WTC11 (cell line): ENCODE measurements around the gene TEX44. TPM values are rescaled to one million over a fixed set of nuclear protein-coding genes. Genes with fewer than 3 reads are reported as not detected.

Source experiments
- ATAC-seq: fragments of 200-7000 bp; cut with Tn5 transposase; 2 replicates; pipeline ENCODE4 v1.10.0; 2021; ENCODE audit warnings: mild to moderate bottlenecking, moderate library complexity
- CTCF ChIA-PET: fragments of 300-600 bp; sonication (Branson Sonifier 250); formaldehyde crosslinking; loops from one replicate; lab custom pipeline; 2021; ENCODE audit warnings: antibody characterized with exemption; lab: Charles Lee
- POLR2A ChIA-PET: fragments of 350-600 bp; sonication (Branson Sonifier 250); formaldehyde crosslinking; loops from one replicate; lab custom pipeline; 2021; ENCODE audit warnings: antibody characterized with exemption; lab: Charles Lee
- DNase-seq: peaks from one replicate; pipeline ENCODE4 v3.0.0; 2021; ENCODE audit warnings: low spot score
- H3K27ac Mint-ChIP-seq: 2 replicates; pipeline ENCODE4 v1.8.0; 2021; ENCODE audit warnings: mixed read lengths
- H3K27me3 Mint-ChIP-seq: 2 replicates; pipeline ENCODE4 v1.8.0; 2021; ENCODE audit warnings: low read depth, mild to moderate bottlenecking, moderate library complexity, mixed read lengths
- H3K36me3 Mint-ChIP-seq: 2 replicates; pipeline ENCODE4 v1.8.0; 2021; ENCODE audit warnings: mixed read lengths
- H3K4me1 Mint-ChIP-seq: 2 replicates; pipeline ENCODE4 v1.8.0; 2022; ENCODE audit warnings: mixed read lengths
- H3K4me3 Mint-ChIP-seq: 2 replicates; pipeline ENCODE4 v1.8.0; 2021; ENCODE audit warnings: mild to moderate bottlenecking, moderate library complexity, mixed read lengths
- H3K9me3 Mint-ChIP-seq: 2 replicates; pipeline ENCODE4 v1.8.0; 2021; ENCODE audit warnings: mixed read lengths
- ARID4B ChIP-seq: sonication (generic); formaldehyde crosslinking; IDR thresholded peaks from 2 replicates; pipeline ENCODE4 v1.8.0; 2023; ENCODE audit warnings: missing genetic modification reagents, mild to moderate bottlenecking, borderline replicate concordance
- ATF1 ChIP-seq: sonication (generic); formaldehyde crosslinking; IDR thresholded peaks from 2 replicates; pipeline ENCODE4 v1.8.1; 2023; ENCODE audit warnings: mild to moderate bottlenecking, moderate library complexity, missing genetic modification reagents
- ATF6 ChIP-seq: sonication (generic); formaldehyde crosslinking; IDR thresholded peaks from 2 replicates; pipeline ENCODE4 v1.8.1; 2023; ENCODE audit warnings: mild to moderate bottlenecking, missing genetic modification reagents
- CREB1 ChIP-seq: sonication (generic); formaldehyde crosslinking; IDR thresholded peaks from 2 replicates; pipeline ENCODE4 v1.8.0; 2023; ENCODE audit warnings: mild to moderate bottlenecking, missing genetic modification reagents
- ELF4 ChIP-seq: sonication (generic); formaldehyde crosslinking; IDR thresholded peaks from 2 replicates; pipeline ENCODE4 v1.8.1; 2022; ENCODE audit warnings: low read depth, mild to moderate bottlenecking, moderate library complexity, missing genetic modification reagents
- ETV6 ChIP-seq: sonication (generic); formaldehyde crosslinking; IDR thresholded peaks from 2 replicates; pipeline ENCODE4 v1.8.1; 2022; ENCODE audit warnings: mild to moderate bottlenecking, missing genetic modification reagents
- FOXP4 ChIP-seq: sonication (generic); formaldehyde crosslinking; IDR thresholded peaks from 2 replicates; pipeline ENCODE4 v1.8.0; 2022; ENCODE audit warnings: mild to moderate bottlenecking, missing genetic modification reagents
- HMGXB4 ChIP-seq: sonication (generic); formaldehyde crosslinking; IDR thresholded peaks from 2 replicates; pipeline ENCODE4 v1.8.1; 2023; ENCODE audit warnings: mild to moderate bottlenecking, moderate library complexity, missing genetic modification reagents
- IRF2 ChIP-seq: sonication (generic); formaldehyde crosslinking; IDR thresholded peaks from 2 replicates; pipeline ENCODE4 v1.8.0; 2022; ENCODE audit warnings: low read depth, missing genetic modification reagents, borderline replicate concordance
- JUN ChIP-seq: sonication (generic); formaldehyde crosslinking; IDR thresholded peaks from 2 replicates; pipeline ENCODE4 v1.8.0; 2023; ENCODE audit warnings: mild to moderate bottlenecking, missing genetic modification reagents
- MAX ChIP-seq: sonication (generic); formaldehyde crosslinking; IDR thresholded peaks from 2 replicates; pipeline ENCODE4 v1.8.0; 2022; ENCODE audit warnings: mild to moderate bottlenecking, missing genetic modification reagents
- NFYB ChIP-seq: sonication (generic); formaldehyde crosslinking; conservative IDR thresholded peaks from 2 replicates; pipeline ENCODE4 v1.8.0; 2022; ENCODE audit warnings: low read depth, missing genetic modification reagents
- NR1H2 ChIP-seq: sonication (generic); formaldehyde crosslinking; IDR thresholded peaks from 2 replicates; pipeline ENCODE4 v1.9.0; 2021; ENCODE audit warnings: mild to moderate bottlenecking, moderate library complexity, missing genetic modification reagents
- PRDM15 ChIP-seq: sonication (generic); formaldehyde crosslinking; IDR thresholded peaks from 2 replicates; pipeline ENCODE4 v1.8.0; 2022; ENCODE audit warnings: missing genetic modification reagents
- SP1 ChIP-seq: sonication (generic); formaldehyde crosslinking; conservative IDR thresholded peaks from 2 replicates; pipeline ENCODE4 v1.8.1; 2022; ENCODE audit warnings: missing genetic modification reagents
- TEAD1 ChIP-seq: sonication (generic); formaldehyde crosslinking; IDR thresholded peaks from 2 replicates; pipeline ENCODE4 v1.8.0; 2022; ENCODE audit warnings: mild to moderate bottlenecking, missing genetic modification reagents
- USF1 ChIP-seq: sonication (generic); formaldehyde crosslinking; IDR thresholded peaks from 2 replicates; pipeline ENCODE4 v1.8.0; 2022; ENCODE audit warnings: mild to moderate bottlenecking, missing genetic modification reagents
- ZBTB21 ChIP-seq: sonication (generic); formaldehyde crosslinking; IDR thresholded peaks from 2 replicates; pipeline ENCODE4 v1.8.1; 2023; ENCODE audit warnings: mild to moderate bottlenecking, missing genetic modification reagents, borderline replicate concordance
- ZNF263 ChIP-seq: sonication (generic); formaldehyde crosslinking; IDR thresholded peaks from 2 replicates; pipeline ENCODE4 v1.8.1; 2022; ENCODE audit warnings: low read depth, mild to moderate bottlenecking, moderate library complexity, missing genetic modification reagents
- total RNA-seq: library from RNA; stranded (reverse); gene quantifications from 3 replicates; pipeline ENCODE4 v1.2.3, GENCODE V29; 2021

Gene TEX44
- total RNA-seq, 1 experiment from 2014 or later: not detected

GRCh38 chr2:231614559-231615057, 21.9 kb downstream of the TEX44 start (continued):
- TF ChIP-seq ELF4: no peak
- no peak for TF ChIP-seq JUN (CRISPR knock-in tag)
- 0 out of 2 replicates have a peak, but pooled peaks have one; percentile 21 for TF ChIP-seq SP1 (CRISPR knock-in tag)
- TF ChIP-seq ATF1 (CRISPR knock-in tag): no peak
- no peak for TF ChIP-seq NR1H2 (CRISPR knock-in tag)
- TF ChIP-seq IRF2 (CRISPR knock-in tag): no peak
- no peak for TF ChIP-seq CREB1 (CRISPR knock-in tag)
- no peak; the same call in 1 of the 2 replicates for TF ChIP-seq ARID4B (CRISPR knock-in tag)
- no peak for TF ChIP-seq NFYB (CRISPR knock-in tag)
- TF ChIP-seq ZNF263 (CRISPR knock-in tag): no peak

- TF ChIP-seq ETV6: 0 out of 2 replicates have a peak, but pooled peaks have one; percentile 52
- peak; percentile 27; the same call in 1 of the 2 replicates for TF ChIP-seq PRDM15 (CRISPR knock-in tag)
- peak; percentile 44; the same call in 1 of the 2 replicates for TF ChIP-seq MAX (CRISPR knock-in tag)
- no peak for TF ChIP-seq USF1 (CRISPR knock-in tag)
- 0 out of 2 replicates have a peak, but pooled peaks have one; percentile 26 for TF ChIP-seq ZBTB21 (CRISPR knock-in tag)
- TF ChIP-seq HMGXB4 (CRISPR knock-in tag): 0 out of 2 replicates have a peak, but pooled peaks have one; percentile 24
- no peak for TF ChIP-seq ATF6 (CRISPR knock-in tag)
- TF ChIP-seq TEAD1 (CRISPR knock-in tag): peak; percentile 45; the same call in 1 of the 2 replicates
- no peak for TF ChIP-seq FOXP4 (CRISPR knock-in tag)
- POLR2A ChIA-PET: interaction anchor here (0.5 to 6.0 kb wide), 10 partner anchors 10 to 912 kb away, joined by 3 to 145 read pairs (median 12); partner anchors contain the start of gene PTMA
- H3K27ac Mint-ChIP-seq: peak overlapping the region; percentile 99
- H3K36me3 Mint-ChIP-seq: no peaks in the 10 kb centered on the region
- H3K9me3 Mint-ChIP-seq: no peaks in the 10 kb centered on the region
- CTCF ChIA-PET: interaction anchor here (0.8 to 10.7 kb wide), 12 partner anchors 10 to 100 kb away, joined by 3 to 236 read pairs (median 12); partner anchors contain the start of gene PTMA
- DNase-seq: peak; percentile 40
- peaks cover 2% of the 10 kb centered on the region; the same call in 1 of the 2 replicates for H3K27me3 Mint-ChIP-seq
- H3K4me1 Mint-ChIP-seq: peaks cover 70% of the 10 kb centered on the region
- peak overlapping the region; percentile 72 for H3K4me3 Mint-ChIP-seq
- 0 out of 2 replicates have a peak, but pooled peaks have one; percentile 0 for ATAC-seq
Observed at GRCh38 chr2:231615058-231615671, 22.5 kb downstream of the TEX44 start.
